ENCODE measurements around the gene ASS1.

ASS1 gene

DNA sequence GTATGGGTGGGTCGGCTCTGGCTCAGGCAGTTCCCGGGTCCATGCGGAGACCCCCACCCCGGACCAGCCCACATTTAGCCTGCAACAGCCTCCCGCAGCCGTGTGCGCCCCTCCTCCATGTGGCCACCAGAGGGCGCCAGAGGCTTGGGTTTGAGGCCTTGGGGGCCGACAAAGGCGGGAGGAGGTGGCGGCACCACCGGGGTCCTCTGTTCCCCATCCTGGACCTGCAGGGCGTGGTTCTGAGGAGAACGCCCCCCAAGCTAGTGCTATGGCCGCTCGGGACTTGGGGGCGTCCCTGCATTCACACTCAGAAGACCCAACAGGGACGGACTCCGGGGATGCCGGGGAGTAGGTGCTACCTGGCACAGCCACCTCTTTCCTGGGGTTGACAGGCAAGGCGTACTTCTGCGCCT lies 16.5 kb downstream of the ASS1 start:
- Histone ChIP-seq H3K27ac (ENCODE audit: low read depth, low read length) (no peak overlapping the region), H3K36me3 (ENCODE audit: control insufficient read depth, low read length) (no peaks in the 10 kb centered on the region), H4K20me1 (ENCODE audit: control insufficient read depth, insufficient read depth, low read depth, low read length) (no peaks in the 10 kb centered on the region), H3K9me3 (ENCODE audit: control insufficient read depth, insufficient read depth, low read length) (no peaks in the 10 kb centered on the region), H3K27me3 (ENCODE audit: control insufficient read depth, low read length) (no peaks in the 10 kb centered on the region), H3K4me1 (ENCODE audit: control insufficient read depth, low read length) (no peaks in the 10 kb centered on the region), H3K4me2 (ENCODE audit: low read length) (no peak overlapping the region), H3K9me2 (replicated peaks; ENCODE audit: control insufficient read depth, low read length) (no peaks in the 10 kb centered on the region), H3F3A (ENCODE audit: control insufficient read depth, insufficient read depth) (no peaks in the 10 kb centered on the region), H3K79me2 (ENCODE audit: control insufficient read depth, low read length) (no peaks in the 10 kb centered on the region), H3K4me3 (ENCODE audit: low read length) (no peak overlapping the region)
- TF ChIP-seq, protein P1, sequence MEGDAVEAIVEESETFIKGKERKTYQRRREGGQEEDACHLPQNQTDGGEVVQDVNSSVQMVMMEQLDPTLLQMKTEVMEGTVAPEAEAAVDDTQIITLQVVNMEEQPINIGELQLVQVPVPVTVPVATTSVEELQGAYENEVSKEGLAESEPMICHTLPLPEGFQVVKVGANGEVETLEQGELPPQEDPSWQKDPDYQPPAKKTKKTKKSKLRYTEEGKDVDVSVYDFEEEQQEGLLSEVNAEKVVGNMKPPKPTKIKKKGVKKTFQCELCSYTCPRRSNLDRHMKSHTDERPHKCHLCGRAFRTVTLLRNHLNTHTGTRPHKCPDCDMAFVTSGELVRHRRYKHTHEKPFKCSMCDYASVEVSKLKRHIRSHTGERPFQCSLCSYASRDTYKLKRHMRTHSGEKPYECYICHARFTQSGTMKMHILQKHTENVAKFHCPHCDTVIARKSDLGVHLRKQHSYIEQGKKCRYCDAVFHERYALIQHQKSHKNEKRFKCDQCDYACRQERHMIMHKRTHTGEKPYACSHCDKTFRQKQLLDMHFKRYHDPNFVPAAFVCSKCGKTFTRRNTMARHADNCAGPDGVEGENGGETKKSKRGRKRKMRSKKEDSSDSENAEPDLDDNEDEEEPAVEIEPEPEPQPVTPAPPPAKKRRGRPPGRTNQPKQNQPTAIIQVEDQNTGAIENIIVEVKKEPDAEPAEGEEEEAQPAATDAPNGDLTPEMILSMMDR (IDR thresholded peaks at IDR 0.05; ENCODE audit: low read depth, low read length, poor library complexity, severe bottlenecking) = peak; percentile 75
- TF ChIP-seq EZH2phosphoT487 (IDR thresholded peaks at IDR 0.05; ENCODE audit: borderline replicate concordance, low read length) = no peak

DNA sequence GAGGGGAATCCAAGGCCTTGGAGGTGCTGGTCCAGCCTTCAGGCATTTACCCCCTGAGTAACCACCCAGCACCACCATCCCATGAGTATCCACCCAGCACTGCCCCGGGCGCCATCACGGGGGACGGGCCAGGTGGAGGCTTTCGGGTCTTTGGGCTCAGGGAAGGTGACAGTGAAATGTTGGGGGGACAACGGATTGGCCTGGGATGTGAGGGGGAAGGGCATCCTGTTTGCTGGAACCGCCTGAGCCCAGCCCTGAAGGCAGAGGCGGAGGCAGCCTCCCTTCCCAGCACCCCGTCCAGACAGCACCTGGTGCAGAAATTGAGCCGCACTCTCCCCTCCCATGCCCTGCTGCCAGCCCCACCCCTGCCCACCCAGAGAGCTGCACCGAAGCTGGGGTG lies 17.0 kb downstream of the ASS1 start:
- Histone ChIP-seq H4K20me1 (ENCODE audit: control insufficient read depth, insufficient read depth, low read depth, low read length) (no peaks in the 10 kb centered on the region), H3K36me3 (ENCODE audit: control insufficient read depth, low read length) (no peaks in the 10 kb centered on the region), H3K4me3 (ENCODE audit: low read length) (no peak overlapping the region), H3K79me2 (ENCODE audit: control insufficient read depth, low read length) (no peaks in the 10 kb centered on the region), H3K9me3 (ENCODE audit: control insufficient read depth, insufficient read depth, low read length) (no peaks in the 10 kb centered on the region), H3K4me2 (ENCODE audit: low read length) (no peak overlapping the region), H3K4me1 (ENCODE audit: control insufficient read depth, low read length) (no peaks in the 10 kb centered on the region), H3K27me3 (ENCODE audit: control insufficient read depth, low read length) (no peaks in the 10 kb centered on the region), H3K27ac (ENCODE audit: low read depth, low read length) (no peak overlapping the region), H3F3A (ENCODE audit: control insufficient read depth, insufficient read depth) (no peaks in the 10 kb centered on the region), H3K9me2 (replicated peaks; ENCODE audit: control insufficient read depth, low read length) (no peaks in the 10 kb centered on the region)
- TF ChIP-seq, protein P1 (IDR thresholded peaks at IDR 0.05; ENCODE audit: low read depth, low read length, poor library complexity, severe bottlenecking) = no peak

DNA sequence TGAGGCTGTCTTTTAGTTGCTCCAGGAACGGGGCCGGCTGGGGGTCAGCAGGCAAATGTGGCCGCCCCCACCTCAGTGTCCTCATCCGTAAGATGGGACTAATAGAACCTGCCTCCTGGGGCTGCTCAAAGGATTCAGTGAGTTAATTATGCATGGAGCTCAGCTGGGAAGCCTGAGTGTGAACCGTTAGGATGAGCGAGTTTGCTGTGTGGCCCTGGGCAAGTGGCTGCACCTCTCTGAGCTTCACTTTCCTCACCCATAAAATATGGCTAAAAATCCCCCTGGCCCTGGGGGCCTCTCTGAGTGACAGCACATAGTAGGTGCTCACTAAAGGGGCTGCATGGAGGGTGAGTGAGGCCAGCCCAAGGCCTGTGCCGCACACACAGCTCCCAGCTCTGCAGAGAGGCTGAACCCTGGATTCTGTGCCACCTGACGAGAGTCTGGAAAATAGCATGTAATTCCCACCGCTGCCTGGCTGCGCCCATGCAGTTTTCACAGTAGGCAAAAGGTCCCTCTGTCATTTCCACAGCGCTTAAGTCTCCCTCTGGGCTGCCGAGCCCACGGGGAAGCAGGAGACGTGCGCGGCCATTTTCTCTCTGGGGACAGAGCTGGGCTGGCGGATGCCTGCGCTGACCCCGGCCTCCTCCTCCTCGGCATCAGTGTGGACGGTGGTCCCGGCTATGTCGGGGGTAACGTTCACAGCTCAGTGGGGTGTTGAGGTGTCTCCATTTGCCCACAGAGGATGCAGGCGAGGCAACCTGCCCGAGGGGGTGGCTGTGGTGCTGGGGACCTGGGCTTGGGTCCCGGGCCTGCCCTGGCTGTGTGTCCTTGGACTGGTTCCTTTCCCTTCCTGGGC lies 18.2 kb downstream of the ASS1 start:
- Histone ChIP-seq H4K20me1 (ENCODE audit: control insufficient read depth, insufficient read depth, low read depth, low read length) (no peaks in the 10 kb centered on the region), H3K9me3 (ENCODE audit: control insufficient read depth, insufficient read depth, low read length) (no peaks in the 10 kb centered on the region), H3K4me3 (ENCODE audit: low read length) (no peak overlapping the region), H3F3A (ENCODE audit: control insufficient read depth, insufficient read depth) (no peaks in the 10 kb centered on the region), H3K27me3 (ENCODE audit: control insufficient read depth, low read length) (no peaks in the 10 kb centered on the region; the same call in 1 of the 2 replicates), H3K27ac (ENCODE audit: low read depth, low read length) (no peak overlapping the region), H3K79me2 (ENCODE audit: control insufficient read depth, low read length) (no peaks in the 10 kb centered on the region), H3K4me2 (ENCODE audit: low read length) (no peak overlapping the region), H3K4me1 (ENCODE audit: control insufficient read depth, low read length) (no peaks in the 10 kb centered on the region), H3K36me3 (ENCODE audit: control insufficient read depth, low read length) (no peaks in the 10 kb centered on the region), H3K9me2 (replicated peaks; ENCODE audit: control insufficient read depth, low read length) (no peaks in the 10 kb centered on the region)
- TF ChIP-seq, protein P1 (IDR thresholded peaks at IDR 0.05; ENCODE audit: low read depth, low read length, poor library complexity, severe bottlenecking) = no peak
- TF ChIP-seq EZH2phosphoT487 (IDR thresholded peaks at IDR 0.05; ENCODE audit: borderline replicate concordance, low read length) = no peak
